HG03558 (cell line): ENCODE data around the gene SCYGR2.

Source experiments
- ATAC-seq: cut with Tn5 transposase; IDR thresholded peaks from one replicate; pipeline ENCODE4 v1.9.1; 2021; ENCODE audit warnings: moderate number of reproducible peaks; ENCODE audit not compliant: unreplicated experiment; ENCODE audit errors: extremely low read depth

The SCYGR2 gene

GRCh38 chr2:227610123-227610522, 11.4 kb downstream of the SCYGR2 start:
- ATAC-seq: no peak

DNA sequence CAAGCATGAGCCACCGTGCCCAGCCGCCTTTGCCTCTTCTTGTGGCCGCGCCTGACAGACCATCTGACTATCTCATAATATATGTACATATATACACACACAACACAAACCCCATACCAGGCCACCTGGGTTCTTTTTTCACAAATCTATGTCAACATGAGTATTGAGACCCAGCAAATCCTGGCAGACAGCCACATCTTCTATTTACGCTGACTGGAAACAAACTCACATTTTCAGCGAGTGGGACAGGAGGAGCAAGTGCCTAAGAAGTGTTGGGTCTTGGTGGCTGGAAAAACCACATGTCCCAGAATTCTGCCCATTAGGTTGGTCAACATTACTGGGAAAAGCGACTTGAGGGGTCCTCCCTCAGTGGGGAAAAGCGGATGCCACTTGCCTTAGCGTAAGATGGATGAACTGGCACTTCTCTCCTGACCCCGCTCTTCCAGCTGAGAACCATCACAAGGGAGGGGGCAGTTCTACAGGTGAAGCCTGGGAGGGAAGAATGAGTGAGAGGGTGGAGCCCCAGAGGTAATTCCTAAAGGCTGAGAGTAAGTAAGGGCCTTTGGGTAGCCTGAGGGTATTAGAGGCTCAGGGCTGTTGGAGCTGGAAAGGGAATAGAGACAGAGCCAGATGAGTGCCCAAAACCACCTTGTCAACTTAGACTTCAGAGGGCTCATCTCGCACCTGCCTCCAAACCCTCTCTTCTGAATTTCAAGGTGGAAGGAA, 14.0 kb downstream of the SCYGR2 start:
- no peak for ATAC-seq

- no peak for ATAC-seq
These were observed 14.6 kb downstream of the SCYGR2 start for GRCh38 chr2:227613272-227613660.

GRCh38 chr2:227614246-227614645, 15.6 kb downstream of the SCYGR2 start:
- no peak for ATAC-seq

DNA sequence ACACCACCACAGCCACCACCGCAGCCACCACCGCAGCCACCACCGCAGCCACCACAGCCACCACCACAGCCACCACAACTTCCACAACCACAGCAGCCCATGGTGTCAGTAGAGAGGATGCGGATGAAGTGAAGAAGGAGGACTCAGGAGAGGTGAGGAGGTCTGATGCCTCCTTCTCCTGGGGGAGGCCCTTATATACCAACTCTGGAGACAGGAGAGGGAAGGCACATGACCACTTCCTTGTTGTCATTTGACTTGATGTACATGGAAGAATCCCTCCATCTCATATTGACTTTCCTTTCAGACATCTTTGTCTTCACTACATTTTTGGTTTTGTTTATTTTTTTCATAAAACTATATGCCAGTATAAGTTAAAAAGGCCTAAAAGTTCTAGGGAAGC, 16.0 kb downstream of the SCYGR2 start, which contains the start of gene SCYGR3:
TSS of gene SCYGR3 (minus strand) at position 101 of the 400 bp plus-strand sequence. CDS start at position 101, 0 bp downstream.
- ATAC-seq: no peak

DNA sequence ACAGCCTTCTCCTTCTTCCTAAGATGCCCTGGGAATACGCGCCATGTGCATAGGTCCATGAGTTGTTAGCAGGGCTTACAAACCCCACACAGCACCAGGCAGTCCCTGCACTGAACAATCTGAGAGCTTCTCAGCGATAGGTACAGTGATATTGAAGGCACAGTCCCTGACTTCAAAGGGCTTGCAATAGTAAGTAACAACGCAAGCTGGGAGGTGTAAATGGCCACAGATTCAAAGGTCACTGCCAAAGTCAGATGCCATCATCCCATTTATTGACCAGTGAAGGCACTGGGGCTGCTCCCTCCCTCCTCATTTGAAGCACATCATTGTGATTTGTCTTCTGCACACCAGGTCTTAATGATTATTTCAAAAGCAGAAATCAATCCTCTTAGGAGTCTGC, 16.5 kb downstream of the SCYGR2 start:
- ATAC-seq: no peak

- no peak for ATAC-seq
These were observed 17.2 kb downstream of the SCYGR2 start for GRCh38 chr2:227615906-227616305.

GRCh38 chr2:227616631-227617030, 17.9 kb downstream of the SCYGR2 start:
- ATAC-seq: no peak

GRCh38 chr2:227617316-227618230, 18.9 kb downstream of the SCYGR2 start, which contains the start of gene SCYGR4:
TSS of gene SCYGR4 (plus strand) at chr2:227617498. CDS start at chr2:227617498, 0 bp downstream.
- no peak for ATAC-seq

- no peak for ATAC-seq
These were observed 24.5 kb downstream of the SCYGR2 start for GRCh38 chr2:227623226-227623625.

DNA sequence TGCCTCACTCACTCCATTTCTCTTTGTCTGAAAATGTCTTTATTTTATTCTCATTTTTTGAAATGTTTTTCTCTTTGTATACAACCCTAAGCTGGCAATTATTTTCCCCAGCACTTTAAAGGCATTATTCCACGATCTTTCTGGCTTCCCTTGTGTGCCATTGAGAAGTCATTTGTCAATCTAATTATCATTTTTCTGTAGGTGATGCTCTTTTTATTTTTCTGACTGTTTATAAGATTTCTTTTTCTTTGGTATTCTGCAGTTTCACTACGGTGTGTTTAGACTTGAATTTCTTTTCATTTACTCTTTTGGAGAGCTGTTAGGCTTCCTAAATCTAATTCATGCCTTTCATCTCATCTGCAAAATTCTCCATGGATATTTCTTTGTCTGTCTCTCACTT, 26.7 kb downstream of the SCYGR2 start:
- no peak for ATAC-seq

- no peak for ATAC-seq
These were observed 28.0 kb downstream of the SCYGR2 start for GRCh38 chr2:227626580-227627151.

DNA sequence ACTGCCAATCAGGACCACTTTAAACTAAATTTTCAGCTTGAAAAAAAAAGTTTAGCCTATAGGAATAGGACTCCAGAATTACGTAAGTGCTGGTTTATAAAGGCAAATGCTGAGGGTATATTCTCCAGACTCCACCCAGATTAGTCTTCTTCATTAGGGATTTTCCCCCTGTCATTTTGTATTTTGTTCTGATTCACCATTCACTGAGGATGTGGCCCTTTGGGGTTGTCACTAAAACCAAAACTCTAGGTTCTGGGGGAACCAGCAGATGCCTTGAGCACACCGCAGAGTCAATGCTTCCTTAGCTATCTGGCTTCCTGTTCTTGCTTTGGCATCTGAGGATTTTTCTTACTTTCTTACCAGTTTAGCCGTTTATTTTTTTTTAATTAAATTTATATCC, 29.1 kb downstream of the SCYGR2 start:
- peak; percentile 96 for ATAC-seq

- ATAC-seq: no peak
These were observed 30.7 kb downstream of the SCYGR2 start for GRCh38 chr2:227629435-227629834.

GRCh38 chr2:227630322-227630721, 31.6 kb downstream of the SCYGR2 start:
- no peak for ATAC-seq

GRCh38 chr2:227632827-227633226, 34.1 kb downstream of the SCYGR2 start:
- no peak for ATAC-seq

DNA sequence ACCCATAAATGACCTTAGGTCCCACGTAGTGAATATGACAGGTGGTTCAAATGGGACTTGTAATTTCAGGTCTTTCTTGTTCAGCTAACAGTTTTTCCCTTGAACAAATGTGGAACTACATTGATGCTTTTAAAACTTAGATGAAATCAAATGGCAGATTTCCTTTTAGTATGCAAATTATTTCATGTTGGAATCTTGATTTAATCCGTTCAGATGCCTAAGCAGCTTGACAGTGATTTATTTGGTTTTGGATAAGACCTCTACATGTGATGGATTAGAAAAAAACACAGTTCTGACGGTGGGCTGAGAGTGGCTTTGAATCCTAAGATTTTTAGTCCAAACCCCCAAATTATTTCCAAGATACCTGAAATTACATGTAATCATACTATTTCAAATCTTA, 35.5 kb downstream of the SCYGR2 start:
- no peak for ATAC-seq

- ATAC-seq: no peak
These were observed 44.0 kb downstream of the SCYGR2 start for GRCh38 chr2:227642656-227643055.

DNA sequence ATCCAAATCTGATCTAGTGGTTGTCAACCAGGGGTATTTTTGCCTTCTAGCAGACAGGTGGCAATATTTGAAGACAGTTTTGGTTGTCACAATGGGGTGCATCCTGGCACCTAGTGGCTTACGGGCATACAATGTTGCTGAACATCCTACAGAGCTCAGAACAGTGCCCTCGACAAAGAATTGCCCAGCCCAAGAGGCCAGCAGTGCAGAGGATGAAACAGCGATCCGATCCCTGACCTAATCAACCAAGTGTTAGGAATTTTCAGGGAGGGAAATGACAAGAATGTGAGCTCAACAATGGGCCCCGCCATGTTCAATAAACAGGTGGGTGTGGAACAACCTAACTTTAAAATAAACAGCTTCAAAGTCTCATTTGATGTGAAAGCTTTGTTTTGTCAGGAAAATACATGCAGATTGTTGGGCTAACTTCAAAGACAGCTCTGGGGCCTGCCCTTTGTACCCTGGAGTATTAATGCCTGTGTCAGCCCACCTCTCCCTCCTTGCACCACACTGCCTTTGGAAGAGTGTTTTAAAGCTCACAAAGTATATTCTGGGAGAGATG, 45.4 kb downstream of the SCYGR2 start:
- no peak for ATAC-seq
